ENCODE results near the gene TSR3.

DNA sequence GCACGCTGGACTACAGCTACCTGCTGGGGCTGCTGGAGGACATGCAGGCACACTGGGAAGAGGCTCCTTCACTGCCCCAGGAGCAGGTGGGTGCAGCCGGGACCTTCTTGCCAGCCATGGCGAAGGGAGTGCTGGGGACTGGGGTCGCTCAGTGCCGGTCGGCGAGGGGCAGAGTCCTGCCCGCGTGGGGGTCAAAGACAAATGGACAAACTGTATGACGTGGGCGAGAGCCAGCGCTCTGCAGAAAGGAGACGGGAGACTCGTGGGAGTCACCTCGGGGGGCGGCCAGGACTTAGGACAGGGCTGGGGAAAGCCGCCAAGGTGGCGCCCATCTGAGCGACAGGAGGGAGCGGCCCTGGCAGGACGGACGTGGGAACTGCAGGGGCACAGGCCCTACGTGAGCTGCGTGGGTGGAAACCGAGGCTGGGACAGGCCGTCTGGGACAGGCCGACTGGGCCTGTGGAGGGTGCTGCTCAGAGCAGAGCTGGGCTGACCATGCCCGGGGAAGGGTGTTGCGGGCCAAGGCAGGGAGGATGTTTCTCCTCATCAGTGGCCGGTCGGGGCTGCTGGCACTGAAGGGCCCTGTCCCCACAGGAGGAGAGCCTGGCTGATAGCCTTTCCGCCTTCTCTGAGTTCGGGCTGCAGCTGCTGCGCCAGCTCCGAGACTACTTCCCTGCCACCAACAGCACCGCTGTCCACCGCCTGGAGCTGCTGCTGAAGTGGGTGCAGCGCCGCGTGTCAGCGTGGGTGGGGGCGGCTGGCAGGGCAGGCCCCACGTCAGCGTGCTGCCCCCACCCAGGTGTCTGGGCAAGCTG, 8.0 kb downstream of the TSR3 start:
- no peak for TF ChIP-seq ZBTB8A (CRISPR knock-in tag; IDR thresholded peaks at IDR 0.05; ENCODE audit: borderline replicate concordance, low read depth)
- TF ChIP-seq, protein P1, sequence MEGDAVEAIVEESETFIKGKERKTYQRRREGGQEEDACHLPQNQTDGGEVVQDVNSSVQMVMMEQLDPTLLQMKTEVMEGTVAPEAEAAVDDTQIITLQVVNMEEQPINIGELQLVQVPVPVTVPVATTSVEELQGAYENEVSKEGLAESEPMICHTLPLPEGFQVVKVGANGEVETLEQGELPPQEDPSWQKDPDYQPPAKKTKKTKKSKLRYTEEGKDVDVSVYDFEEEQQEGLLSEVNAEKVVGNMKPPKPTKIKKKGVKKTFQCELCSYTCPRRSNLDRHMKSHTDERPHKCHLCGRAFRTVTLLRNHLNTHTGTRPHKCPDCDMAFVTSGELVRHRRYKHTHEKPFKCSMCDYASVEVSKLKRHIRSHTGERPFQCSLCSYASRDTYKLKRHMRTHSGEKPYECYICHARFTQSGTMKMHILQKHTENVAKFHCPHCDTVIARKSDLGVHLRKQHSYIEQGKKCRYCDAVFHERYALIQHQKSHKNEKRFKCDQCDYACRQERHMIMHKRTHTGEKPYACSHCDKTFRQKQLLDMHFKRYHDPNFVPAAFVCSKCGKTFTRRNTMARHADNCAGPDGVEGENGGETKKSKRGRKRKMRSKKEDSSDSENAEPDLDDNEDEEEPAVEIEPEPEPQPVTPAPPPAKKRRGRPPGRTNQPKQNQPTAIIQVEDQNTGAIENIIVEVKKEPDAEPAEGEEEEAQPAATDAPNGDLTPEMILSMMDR (CRISPR knock-in tag; IDR thresholded peaks at IDR 0.05), result 0 out of 2 replicates have a peak, but pooled peaks have one; percentile 3
- TF ChIP-seq NPAS2 (CRISPR knock-in tag; IDR thresholded peaks at IDR 0.05; ENCODE audit: borderline replicate concordance), result no peak
- no peak for TF ChIP-seq CREM (IDR thresholded peaks at IDR 0.05)
- TF ChIP-seq CREM (CRISPR knock-in tag; IDR thresholded peaks at IDR 0.05), result no peak
- TF ChIP-seq MED1 (CRISPR knock-in tag; IDR thresholded peaks at IDR 0.05), result no peak
- TF ChIP-seq CBX5 (CRISPR knock-in tag; IDR thresholded peaks at IDR 0.05; ENCODE audit: borderline replicate concordance), result no peak
- no peak for TF ChIP-seq ZNF263 (CRISPR knock-in tag; IDR thresholded peaks at IDR 0.05)
